GM13977 (cell line): ENCODE measurements around the gene CCDC183.

Experiments
- DNase-seq: peaks from one replicate; pipeline ENCODE4 v3.0.0; 2012; ENCODE audit warnings: low spot score
- CTCF ChIP-seq: IDR thresholded peaks from 2 replicates; pipeline ENCODE4 v1.5.1; 2012; ENCODE audit warnings: mild to moderate bottlenecking, control low read depth; ENCODE audit not compliant: insufficient read depth; ENCODE audit errors: extremely low read depth, missing control alignments
- in situ Hi-C: fragments of 300-500 bp; cut with MboI; formaldehyde crosslinking; loops from one replicate; pipeline ENCODE4 v1.12.0; 2022; ENCODE audit warnings: low sequenced_read_pairs, low pct_unique_long_range_greater_than_20kb, mixed read lengths, inconsistent platforms; ENCODE audit not compliant: unreplicated experiment

Gene CCDC183

GRCh38 chr9:136789523-136789937 lies 6.6 kb upstream of the CCDC183 start:
- in situ Hi-C loops, result no loop called here
- no peak for DNase-seq
- no peak for TF ChIP-seq CTCF

DNA sequence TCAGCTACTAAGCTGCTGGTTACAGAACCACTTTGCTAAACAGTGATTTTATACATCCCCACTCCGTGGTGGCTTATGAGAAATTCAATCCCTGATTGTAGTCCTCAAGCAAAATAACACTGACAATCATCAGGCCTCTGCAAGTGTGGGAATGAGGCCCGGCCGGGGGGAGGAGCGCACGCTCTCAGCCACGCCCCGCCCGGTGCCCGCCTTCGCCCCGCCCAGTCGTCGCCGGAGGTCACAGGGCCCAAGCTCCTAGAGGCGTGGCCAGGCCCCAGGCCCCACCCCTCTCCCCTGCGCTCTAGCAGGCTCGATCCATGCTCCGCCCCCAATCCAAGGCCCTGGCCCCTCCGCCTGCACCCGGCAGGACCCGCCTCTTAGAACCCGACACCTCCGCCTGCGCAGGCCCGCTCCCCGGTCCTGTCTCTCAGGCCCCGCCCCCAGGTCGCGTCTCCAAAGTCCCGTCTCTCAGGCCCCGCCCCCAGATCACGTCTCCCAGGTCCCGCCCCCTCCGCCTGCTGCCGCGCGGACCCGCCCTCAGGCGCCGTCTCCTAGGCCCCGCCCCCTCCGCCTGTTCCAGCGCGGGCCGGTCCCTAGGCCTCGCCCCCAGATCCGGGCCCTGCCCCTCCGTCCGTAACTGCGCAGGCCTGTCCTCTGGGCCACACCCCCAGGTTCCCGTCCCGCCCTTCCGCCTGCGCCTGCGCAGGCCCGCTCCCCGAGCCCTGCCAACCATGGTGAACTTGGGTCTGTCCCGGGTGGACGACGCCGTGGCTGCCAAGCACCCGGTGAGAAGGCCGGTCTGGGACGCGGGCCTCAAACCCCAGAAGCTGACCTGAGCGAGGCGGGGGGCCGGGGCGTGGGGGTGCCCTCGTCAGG lies 5.3 kb upstream of the CCDC183 start, which contains the start of gene TMEM141:
Gene TMEM141 (plus strand): TSS at position 705 of the 876 bp plus-strand sequence. CDS start 27 bp downstream, at position 732.
- DNase-seq, result peak; percentile 74
- in situ Hi-C loops, result no loop called here
- TF ChIP-seq CTCF, result no peak

DNA sequence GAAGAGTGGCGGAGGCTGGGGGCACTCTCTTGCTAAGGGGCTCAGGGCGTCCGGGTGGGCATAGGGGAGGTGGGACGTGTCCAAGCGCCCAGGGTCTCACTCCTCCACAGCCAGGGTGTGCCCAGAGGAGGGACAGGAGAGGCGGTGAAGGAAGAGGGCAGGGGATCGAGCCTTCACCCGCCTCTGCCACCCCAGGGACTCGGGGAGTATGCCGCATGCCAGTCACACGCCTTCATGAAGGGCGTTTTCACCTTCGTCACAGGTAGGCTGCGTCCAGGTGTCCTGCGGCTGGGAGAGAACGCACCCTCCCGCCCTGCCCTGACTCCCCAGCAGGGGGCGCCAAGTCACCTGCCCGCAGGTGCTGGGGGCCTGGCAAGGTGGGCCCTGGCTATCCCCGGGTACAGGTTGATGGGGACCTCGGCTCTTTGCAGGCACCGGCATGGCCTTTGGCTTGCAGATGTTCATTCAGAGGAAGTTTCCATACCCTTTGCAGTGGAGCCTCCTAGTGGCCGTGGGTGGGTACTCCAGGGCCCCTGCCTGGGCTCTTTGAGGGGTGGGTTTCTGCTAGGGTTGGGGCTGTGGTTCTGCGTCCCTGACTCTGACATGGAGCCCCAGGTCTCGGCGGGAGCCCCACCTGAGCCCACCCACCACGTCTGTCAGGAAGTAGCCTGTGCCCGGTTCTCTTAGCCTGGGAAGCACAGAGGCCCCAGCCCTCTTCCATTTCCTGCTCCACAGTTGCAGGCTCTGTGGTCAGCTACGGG lies 4.4 kb upstream of the CCDC183 start:
- peak; percentile 67 for TF ChIP-seq CTCF
- in situ Hi-C loops, result no loop called here
- peak; percentile 55 for DNase-seq

DNA sequence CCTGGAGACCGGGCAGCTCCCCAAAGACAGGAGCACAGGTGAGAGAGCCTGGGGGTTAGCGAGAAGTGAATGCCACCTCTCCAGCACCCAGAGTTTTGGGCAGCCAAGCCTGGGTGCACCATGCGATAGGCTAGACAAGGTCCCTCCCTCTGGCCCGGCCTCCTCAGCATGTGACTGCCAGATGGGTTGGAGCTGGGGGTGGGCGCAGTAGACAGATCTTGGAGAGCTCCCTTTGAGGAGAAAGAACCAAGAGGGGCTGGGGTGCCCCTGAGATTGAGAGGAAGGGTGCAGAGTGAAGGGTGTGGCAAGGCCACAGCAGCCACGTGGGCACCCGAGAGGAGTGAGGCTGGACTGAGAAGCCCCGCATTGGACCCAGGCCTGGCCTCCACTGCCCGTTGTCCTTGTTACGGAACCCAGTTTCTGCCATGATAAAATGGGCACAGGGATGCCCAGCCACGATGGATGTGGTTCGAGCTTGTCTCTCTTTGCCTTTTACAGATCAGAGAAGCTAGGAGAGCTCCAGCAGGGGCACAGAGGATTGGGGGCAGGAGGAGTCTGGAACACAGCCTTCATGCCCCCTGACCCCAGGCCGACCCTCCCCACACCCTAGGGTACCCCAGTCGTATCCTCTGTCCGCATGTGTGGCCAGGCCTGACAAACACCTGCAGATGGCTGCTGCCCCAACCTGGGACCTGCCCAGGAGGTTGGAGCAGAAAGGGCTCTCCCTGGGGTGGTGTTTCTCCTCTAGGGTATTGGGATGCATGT lies 3.6 kb upstream of the CCDC183 start:
- no peak for TF ChIP-seq CTCF
- in situ Hi-C loops, result no loop called here
- peak; percentile 7 for DNase-seq

DNA sequence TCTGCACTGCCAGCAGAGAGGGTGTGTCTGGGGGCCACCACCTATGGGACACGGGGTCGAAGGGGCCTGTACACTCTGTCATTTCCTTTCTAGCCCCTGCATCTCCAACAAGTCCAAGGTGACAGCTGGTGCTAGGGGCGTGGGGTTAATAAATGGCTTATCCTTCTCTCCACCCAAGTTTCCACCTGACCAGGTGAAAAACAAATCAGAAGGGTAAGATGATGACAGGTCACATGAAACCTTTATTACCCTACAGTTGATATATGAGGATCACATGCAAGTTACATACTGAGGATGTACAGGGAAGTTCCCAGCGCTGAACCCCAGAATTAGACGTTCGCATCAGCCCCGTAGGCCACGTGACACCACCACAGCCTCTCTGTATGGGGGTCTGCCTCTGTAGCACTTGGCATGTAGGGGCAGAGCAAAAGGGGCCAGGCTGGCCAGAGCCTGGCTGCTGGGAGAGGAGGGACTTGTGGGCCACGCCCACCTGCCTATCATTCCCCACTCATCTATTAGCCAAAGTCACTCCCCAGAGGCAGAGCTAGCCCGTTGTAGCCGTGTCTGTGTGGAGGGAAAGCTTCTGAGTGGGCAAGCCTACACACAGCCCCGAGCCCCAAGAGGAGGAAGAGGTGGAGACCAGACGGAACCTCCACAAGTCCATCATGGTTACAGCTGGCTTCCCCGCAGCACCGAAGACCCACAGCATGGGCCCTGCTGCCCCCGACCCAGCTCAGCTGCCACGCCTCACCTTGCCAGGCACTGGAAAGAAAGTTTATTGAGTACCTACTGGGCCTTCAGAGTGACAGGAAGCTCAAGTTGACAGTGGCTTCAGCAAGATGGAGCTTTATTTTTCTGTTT lies 2.8 kb upstream of the CCDC183 start:
- TF ChIP-seq CTCF, result no peak
- in situ Hi-C loops, result no loop called here
- DNase-seq, result peak; percentile 2
